ENCODE measurements around the gene PILRA.

PILRA gene

DNA sequence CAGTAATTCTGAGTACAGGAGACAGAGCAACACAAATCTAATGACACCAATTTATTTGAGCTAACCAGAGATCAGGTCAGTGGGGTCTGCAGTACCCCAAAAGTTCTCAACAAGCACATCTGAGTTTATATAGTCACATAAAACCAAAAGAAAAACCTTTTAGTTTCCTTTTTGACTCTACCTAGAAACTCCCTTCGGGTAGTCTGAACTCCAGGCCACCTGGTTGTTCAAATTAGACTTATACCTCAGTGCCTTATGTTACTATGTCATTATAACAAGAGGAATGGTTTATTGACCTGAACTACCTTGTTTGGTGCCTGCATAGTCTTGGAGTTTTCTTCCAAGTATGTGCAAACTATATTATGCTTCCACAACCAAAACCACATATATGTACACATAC, 40.6 kb downstream of the PILRA start:
- DNase-seq = no peak

DNA sequence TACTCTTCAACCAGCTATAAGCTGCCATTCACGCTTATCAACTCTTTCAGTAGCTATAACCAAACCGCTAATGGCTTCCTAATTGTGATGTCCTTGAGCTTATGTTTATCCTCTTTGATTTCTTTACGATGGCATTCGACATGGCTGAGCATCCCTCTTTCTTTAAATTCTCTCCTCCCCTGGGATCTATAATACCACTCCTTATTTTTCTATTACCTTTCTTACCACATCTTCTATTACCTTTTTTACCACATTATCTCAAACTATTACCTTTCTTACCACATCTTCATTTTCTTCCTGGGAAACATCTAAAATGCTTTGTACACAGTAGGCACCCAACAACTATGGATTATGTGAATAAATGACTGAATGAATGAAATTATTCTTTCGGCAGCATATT, 42.2 kb downstream of the PILRA start:
- no peak for DNase-seq

DNA sequence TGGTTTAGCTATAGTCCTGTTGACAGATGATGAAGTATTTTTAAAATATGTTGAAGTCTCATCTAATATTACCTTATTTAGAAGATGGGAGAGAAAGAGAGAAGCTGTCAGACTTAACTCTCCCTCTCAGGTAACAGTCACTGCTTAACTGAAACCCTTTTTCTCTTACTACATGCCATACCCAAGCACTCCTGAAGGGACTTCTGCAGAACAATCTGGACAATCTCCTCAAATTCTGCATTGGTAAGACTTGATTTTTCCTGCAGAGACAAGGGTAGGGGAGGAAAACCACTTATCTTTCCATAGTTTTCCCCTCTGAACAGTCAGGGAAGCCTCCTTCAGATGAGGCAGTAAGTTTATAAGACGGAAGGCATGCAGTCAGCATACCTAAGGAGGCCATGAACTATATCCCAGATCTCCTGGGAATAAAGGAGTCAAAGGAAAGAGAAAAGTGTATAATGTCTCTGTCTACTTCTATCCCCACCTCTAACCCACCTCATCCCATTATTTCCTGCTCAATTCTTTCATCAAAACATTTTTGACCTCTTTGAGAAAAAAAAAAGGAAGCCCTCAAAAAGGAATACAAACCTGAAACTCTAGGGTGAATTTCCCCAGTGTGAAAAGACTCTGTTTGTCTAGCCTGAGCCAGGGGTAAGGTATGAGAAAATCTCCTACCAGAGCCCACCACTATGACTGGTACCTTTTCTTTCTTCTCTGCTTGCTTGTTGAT, 45.8 kb downstream of the PILRA start:
- peak; percentile 4 for DNase-seq

DNA sequence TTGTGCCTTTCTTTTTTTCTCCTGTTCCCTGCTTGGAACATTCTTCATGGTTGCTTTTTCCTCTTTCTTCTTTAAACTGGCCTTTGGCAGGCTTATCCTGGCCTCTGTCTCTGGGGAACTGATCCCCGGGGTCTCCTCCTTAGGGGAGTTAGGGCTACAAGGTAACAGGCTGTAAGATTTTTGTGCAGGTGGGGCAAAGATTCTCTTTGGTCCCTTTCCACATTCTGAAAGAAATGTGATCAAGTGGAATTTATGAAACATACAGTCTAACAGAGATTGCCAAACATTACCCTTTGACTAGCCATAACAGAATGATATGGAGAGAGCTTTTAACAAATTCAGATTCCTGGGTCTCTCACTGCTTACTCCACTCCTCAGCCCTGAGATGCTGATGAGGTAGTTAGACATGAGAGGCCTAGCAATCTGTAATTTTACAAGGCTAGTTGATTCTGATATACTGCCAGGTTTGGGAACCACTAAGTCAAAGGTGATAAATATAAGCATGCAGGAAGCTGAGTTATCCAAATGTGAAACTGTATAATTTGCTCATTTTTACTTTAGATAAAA, 46.5 kb downstream of the PILRA start:
- no peak for DNase-seq

DNA sequence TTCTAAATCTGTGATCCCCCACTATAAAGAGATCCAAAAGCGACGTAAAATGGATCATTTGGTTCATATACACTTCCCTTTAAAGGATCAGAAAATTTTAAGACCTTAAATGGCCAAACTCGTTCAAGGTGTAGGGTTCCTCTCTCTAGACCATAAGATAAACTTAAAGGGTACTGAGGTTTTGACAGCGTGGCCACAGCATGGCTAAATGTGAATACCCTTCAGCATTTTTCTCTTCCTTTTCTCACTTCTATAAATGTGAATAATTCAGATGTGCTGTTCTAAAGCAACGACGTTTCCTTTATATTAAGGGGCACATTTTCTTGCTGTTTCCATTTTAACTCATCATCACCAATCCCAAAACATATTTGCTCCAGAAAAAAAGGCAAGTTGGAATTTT, 50.0 kb downstream of the PILRA start:
- DNase-seq = no peak

DNA sequence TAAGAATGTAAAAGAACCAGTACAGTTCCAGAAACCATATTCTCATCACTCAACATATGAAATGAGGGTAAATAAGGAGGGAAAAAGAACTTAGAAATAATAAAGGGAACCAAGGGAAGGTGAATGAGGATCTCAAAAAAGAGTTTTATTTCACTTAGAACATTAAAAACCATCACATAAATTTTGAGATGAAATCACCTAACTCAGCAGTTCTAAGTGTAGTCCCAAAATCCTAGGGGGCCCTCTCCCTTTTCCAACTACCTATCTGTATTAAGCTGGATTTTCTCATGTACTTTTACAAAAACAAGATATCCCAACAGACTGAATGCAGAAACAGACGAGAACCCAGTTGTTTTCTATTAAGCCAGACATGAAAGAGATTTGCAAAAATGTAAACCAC, 52.1 kb downstream of the PILRA start:
- no peak for DNase-seq

DNA sequence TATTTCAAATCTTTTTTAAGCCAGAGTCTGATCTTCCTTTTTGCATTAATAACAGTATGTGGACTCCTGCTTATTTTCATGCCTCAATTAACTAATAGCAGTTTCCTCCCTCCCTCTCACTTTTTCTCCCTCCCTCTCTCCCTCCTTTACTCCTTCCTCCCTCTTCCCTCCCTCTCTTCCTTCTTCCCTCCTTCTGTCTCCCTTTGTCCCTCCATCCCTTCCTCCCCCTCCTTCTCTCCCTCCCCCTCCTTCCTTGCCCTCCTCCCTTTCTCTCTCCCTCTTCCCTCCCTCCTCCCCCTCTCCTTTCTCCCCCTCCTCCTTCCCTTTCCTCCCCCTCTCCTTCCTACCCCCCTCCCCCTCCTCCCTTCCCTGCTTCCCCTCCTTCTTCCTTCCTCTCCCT, 53.2 kb downstream of the PILRA start:
- DNase-seq = no peak

DNA sequence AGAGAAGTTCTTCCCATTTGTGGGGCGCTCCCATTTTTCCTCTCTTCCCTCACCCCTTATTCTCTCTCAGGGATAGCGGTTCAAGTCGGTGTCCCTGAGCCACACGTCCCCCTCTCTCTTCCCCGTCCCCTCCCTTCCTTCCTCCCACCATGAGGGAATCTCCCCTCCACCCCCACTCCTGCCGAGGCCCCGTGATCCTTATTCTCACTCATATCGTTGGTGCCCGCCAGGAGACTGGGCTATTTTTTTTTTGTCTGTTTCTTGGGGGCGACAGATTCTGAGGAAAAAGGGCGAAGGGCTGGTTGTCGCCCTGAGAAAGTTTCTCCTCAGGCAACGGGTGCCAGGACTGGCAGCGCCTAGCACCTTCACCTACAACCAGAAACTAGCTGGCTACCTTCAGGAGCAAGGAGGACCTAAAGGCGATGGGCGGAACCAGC, 54.5 kb downstream of the PILRA start:
- DNase-seq = no peak

DNA sequence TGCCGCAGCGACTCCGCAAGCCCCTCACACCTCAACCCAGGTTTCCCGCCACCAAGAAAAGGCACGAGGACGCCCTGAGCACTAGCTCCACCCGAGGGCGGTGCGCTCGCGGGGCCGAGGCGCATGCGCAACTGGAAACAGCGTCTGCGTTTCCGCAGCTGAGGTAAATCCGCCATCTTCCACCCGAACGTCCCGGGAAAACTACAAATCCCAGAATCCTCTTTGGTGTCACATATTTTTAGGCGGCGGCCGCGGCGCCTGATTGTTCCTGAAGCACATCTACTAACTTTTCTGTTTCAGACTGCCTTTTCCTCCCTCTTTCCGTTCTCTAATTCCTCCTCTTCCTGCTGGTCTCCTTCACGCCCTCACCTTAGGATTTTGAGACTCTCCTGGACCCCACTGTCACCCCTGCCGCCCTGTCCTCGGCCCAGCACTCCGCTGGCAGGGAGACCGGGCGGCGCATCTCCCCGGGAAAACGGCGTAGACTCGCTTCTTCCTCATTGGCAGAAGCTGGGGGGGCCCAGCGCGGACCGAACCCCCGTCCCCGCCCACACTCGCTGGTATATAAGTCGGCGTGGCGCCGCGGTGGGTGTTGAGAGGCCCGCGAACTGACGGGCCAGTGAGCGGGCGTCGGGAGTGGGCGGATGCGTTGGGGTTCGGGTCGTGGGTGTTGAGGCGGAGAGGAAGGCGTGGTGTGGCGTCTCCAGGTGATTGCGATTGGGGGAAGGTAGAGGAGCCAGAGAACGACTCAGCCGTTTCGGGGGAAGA, 55.1 kb downstream of the PILRA start, which contains the start of gene ZCWPW1:
Gene ZCWPW1 (minus strand): TSS at position 505 of the 768 bp plus-strand sequence. CDS start 8,054 bp downstream, outside the sequence.
- peak; percentile 91 for DNase-seq

DNA sequence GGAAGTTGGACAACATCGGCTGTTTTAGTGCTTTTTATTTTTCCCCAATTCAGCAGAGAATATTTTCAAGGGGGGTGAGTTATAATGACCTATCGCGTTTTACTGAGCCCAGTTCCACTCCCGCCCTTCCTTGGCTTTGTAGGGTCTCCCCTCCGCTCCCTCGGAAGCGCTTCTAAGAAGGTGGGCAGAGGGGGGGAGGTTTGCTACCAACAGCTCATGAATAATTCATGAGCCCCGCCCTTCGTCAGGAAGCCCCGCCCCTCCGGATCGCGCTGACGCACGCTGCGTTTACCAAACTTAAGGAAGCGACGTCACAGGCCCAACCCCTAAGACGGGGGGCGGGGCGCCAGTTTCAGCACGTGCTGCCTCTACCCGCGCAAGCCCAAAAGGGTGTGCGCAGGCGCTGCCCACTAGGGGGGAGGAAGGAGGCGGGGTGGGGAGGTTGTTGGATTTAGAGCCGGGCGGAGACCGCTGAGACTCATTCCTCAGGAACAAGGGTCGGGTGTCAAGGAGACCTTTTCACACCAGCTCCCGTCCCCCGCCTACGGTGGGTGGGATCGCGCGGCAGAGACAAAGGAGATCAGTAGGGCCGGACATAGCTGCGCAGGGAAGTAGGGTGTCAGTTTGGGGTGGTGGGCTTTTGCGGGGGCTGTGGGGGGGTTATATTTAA, 55.8 kb downstream of the PILRA start:
- DNase-seq = peak; percentile 100

DNA sequence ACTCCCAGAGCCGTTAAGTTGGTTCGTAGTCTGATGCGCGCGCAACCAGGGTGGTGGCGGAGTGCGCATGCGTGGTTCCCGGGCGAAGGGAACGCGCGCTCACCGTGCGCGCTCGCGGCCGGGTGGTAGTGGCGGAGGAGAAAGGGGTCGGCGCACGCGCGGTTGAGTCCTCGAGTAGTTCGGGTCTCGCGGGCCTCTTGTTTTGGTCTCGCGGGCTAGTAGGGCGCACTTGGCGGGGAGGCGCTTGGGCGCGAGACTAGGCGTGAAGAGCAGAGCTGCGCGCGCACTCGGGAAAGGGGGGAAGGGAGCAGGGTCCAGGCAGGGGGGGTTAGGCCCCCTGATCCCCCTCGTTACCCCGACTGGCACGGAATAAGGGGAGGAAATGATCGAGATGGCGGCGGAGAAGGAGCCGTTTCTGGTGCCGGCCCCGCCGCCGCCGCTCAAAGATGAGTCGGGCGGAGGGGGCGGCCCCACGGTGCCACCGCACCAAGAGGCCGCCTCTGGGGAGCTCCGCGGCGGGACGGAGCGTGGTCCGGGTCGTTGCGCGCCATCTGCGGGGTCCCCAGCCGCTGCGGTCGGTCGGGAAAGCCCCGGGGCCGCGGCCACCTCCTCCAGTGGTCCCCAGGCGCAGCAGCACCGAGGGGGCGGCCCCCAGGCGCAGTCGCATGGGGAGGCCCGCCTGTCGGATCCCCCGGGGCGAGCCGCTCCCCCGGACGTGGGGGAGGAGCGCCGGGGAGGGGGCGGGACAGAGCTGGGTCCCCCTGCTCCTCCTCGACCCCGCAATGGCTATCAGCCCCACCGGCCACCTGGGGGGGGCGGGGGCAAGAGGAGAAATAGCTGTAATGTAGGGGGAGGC, 56.6 kb downstream of the PILRA start, which contains the start of gene MEPCE:
Gene MEPCE (plus strand): TSS at position 195 of the 856 bp plus-strand sequence. CDS start 188 bp downstream, at position 383.
- DNase-seq = peak; percentile 95

DNA sequence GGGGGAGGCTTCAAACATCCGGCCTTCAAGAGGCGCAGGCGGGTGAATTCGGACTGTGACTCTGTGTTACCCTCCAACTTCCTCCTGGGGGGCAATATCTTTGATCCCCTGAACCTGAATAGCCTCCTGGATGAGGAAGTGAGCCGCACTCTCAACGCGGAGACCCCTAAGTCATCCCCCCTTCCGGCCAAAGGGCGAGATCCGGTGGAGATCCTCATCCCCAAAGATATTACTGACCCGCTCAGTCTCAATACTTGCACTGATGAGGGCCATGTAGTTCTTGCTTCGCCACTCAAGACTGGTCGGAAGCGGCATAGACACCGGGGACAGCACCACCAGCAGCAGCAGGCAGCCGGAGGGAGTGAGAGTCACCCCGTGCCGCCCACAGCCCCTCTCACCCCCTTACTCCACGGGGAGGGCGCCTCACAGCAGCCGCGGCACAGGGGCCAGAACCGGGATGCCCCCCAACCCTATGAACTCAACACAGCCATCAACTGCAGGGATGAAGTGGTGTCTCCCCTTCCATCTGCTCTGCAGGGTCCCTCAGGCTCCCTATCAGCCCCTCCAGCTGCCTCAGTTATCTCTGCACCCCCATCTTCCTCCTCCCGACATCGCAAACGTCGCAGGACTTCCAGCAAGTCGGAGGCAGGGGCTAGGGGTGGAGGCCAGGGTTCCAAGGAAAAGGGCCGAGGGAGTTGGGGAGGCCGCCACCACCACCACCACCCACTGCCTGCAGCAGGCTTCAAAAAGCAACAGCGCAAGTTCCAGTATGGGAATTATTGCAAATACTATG, 57.4 kb downstream of the PILRA start:
- DNase-seq = no peak

DNA sequence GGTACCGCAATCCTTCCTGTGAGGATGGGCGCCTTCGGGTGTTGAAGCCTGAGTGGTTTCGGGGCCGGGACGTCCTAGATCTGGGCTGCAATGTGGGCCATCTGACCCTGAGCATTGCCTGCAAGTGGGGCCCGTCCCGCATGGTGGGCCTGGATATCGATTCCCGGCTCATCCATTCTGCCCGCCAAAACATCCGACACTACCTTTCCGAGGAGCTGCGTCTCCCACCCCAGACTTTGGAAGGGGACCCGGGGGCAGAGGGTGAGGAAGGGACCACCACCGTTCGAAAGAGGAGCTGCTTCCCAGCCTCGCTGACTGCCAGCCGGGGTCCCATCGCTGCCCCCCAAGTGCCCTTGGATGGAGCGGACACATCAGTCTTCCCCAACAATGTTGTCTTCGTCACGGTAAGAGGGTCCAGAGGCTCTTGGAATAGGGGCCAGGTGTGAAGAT, 58.0 kb downstream of the PILRA start:
- no peak for DNase-seq

DNA sequence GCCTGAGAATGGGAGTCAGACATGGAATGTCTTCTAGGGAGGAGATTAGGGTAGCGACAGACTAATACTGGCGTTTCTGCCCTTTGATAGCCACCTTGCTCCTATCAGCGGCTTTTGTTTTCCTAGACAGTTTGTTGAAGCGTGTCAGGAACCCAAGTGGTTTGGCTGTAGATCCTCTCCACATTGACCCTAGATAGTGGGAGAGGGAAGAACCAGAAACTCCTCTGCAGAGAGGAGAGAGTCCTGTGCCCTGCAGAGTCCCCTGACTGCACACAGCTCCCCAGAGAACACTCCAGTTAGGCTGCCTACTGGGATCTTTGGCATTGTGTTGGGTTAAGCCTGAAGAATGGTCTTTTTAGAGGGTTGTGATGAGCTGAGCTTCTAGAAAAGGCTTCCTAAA, 58.8 kb downstream of the PILRA start:
- DNase-seq = no peak

DNA sequence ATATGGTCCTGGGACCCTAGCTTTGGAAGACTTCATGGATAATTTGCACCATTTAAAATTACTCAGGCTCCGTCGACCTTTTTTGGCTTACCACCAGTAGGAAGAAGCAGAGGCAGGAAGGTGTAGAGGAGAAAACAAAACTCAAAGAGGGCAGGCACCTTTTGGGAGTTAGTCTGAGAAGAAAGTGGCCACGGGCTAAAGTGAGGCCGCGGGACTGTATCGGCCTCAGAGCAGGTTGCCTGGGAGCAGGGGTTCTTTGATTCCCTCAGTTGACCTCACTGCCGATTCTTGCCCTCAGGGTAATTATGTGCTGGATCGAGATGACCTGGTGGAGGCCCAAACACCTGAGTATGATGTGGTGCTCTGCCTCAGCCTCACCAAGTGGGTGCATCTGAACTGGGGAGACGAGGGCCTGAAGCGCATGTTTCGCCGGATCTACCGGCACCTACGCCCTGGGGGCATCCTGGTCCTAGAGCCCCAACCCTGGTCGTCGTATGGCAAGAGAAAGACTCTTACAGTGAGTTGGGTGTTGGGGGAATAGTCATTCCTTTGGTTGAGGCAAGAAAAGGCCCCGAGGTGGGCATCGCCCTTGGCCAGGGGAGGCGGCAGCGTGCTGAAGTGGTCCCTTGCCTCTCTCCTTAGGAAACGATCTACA, 59.5 kb downstream of the PILRA start:
- DNase-seq = no peak

DNA sequence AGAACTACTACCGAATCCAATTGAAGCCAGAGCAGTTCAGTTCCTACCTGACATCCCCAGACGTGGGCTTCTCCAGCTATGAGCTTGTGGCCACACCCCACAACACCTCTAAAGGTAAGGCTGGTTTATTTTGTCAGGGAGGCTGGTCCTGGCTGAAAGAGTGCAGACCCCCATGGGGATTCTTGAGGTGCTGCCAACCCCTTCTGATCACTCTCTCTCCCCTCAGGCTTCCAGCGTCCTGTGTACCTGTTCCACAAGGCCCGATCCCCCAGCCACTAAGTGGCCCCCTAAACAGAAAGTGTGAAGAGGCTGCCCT, 59.9 kb downstream of the PILRA start:
- DNase-seq = no peak

DNA sequence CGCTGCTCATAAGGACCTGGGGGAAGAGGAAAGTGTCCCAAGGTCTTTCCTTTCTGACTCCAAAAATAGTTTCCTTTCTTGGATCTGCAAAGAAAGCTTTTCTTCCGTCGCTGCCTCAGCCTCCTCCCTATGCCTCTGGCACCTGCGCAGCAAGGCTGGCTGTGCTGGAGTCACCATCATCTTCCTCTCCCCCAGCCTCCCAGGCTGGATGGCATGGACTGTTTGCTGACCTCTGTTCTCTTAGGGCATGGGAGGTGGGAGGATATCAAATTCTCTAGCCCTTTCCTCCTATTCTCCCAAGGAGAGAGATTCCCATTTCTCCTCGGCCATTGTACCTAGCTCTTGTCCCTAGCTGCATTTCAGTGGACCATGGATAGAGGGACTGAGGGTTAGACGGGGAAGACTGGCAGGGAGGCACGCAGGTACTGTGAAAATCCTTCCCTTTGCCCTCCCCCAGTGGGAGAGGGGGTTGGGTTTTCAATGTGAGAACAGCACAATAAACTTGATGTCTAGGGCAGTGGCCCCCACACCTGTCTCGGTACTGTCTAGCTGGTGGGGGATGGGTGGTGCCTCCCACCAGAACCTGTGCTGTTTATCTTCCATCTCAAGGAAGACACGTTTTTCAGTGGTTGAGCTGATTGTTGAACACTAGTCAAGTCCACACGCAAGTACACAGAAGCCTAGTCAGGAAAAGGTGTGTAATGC, 60.5 kb downstream of the PILRA start:
- DNase-seq = no peak

DNA sequence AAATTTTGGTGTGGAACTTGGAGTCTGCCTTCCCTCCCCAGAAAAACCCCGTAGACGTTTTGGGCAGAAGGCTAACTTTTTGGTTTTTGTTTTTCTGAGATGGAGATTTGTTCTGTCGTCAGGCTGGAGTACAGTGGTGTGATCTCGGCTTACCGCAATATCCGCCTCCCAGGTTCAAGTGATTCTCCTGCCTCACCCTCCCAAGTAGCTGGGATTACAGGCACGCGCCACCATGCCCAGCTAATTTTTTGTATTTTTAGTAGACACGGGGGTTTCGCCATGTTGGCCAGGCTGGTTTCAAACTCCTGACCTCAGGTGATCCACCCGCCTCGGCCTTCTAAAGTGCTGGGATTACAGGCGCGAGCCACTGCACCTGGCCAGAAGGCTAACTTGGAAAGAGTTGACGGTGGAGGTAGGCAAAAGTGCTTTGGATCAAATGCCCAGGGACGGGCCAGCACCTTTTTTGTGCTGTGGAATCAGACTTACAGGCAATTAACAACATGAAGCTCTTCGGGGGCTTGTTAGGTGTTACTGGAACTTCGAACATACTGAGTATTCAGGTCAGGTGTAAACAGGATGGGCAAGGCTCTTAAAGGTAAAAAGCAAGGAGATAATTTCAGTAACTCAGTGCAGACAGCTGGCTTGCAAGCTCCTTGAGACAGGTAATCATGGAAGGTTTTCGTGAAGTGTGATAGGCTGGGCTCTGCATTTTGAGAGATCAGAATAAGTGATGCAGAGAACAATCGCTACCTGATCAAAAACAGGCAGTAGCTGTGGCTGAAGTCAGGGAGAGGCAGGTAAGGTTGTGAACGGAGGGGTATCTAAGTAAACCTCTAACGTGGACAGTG, 61.2 kb downstream of the PILRA start:
- no peak for DNase-seq
